Measurements from ENCODE around the gene ADGRV1. TPM values are rescaled to one million over a fixed set of nuclear protein-coding genes. Genes with fewer than 3 reads are reported as not detected.

The ADGRV1 gene
- polyA plus RNA-seq, 2 of the 4 experiments (the other 2 are of a cell fraction): 0.70 to 3.7 TPM

GRCh38 chr5:90967443-90967842 is 408.8 kb downstream of the ADGRV1 start:
- DNase-seq (ENCODE audit: low read depth in 1 of 2, low spot score in 1 of 2) (no peak), FAIRE-seq (no peak), ATAC-seq (no peak)
- CTCF ChIA-PET: interaction anchor here (1.3 kb wide), 1 partner anchor 36 kb away, joined by 3 read pairs; no protein-coding TSS in a partner anchor
- no peak overlapping the region for H3K4me2 ChIP-seq
- 68% methylated on average over 2 of the region's 2 CpGs for WGBS (ENCODE audit: missing lambda C conversion rate)
- POLR2A ChIA-PET: no interaction called here
- TF ChIP-seq RFX5 (IDR thresholded peaks at IDR 0.05) (no peak), CHD4 (IDR thresholded peaks at IDR 0.05; ENCODE audit: borderline replicate concordance) (no peak), TP53 (CRISPR knock-in tag; IDR thresholded peaks at IDR 0.05) (no peak), CBX8 (IDR thresholded peaks at IDR 0.05) (no peak), NPAS2 (CRISPR knock-in tag; IDR thresholded peaks at IDR 0.05; ENCODE audit: borderline replicate concordance) (no peak), MAX (IDR thresholded peaks at IDR 0.05) (no peak), JUNB (IDR thresholded peaks at IDR 0.05) (no peak), FOSB (CRISPR knock-in tag; IDR thresholded peaks at IDR 0.05) (no peak), SMC3 (IDR thresholded peaks at IDR 0.05) (no peak), E2F6 (IDR thresholded peaks at IDR 0.05; ENCODE audit: borderline replicate concordance, low read depth) (no peak), GATA3 (IDR thresholded peaks at IDR 0.05; ENCODE audit: borderline replicate concordance) (no peak), JUN (IDR thresholded peaks at IDR 0.05) (no peak), KDM1A (IDR thresholded peaks at IDR 0.05; ENCODE audit: low read depth) (no peak), CBX2 (IDR thresholded peaks at IDR 0.05; ENCODE audit: borderline replicate concordance, low read depth) (no peak)
- TF ChIP-seq, protein P1, sequence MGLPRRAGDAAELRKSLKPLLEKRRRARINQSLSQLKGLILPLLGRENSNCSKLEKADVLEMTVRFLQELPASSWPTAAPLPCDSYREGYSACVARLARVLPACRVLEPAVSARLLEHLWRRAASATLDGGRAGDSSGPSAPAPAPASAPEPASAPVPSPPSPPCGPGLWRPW (IDR thresholded peaks at IDR 0.05): no peak
- peaks cover 2% of the 10 kb centered on the region; the same call in 1 of the 3 replicates for H3K4me1 ChIP-seq
- no peak overlapping the region for H3K4me3 ChIP-seq
- peaks cover 4% of the 10 kb centered on the region; the same call in 1 of the 3 replicates for H3K9me3 ChIP-seq
- no peak overlapping the region for H3K27ac ChIP-seq

DNA sequence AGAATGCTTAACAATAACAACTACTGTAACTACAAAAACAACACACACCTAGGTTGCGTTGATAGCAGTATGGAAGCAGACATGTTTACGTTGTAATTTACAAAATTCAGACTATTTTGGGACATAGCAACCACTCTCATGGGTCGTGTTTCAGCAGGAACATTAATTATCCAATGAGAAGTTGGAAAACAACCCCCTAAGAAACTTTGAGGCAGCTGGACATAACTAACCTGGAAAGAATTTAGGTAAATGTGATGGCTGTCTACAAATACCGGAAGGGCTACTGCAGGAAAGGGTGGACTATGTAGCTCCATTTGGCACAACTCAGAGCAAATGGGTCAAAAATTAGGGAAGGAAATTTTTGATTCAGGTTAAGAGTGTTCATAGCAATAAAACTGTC is 409.3 kb downstream of the ADGRV1 start:
- H3K27ac ChIP-seq: no peak overlapping the region
- WGBS (ENCODE audit: missing lambda C conversion rate): 73% methylated on average over 4 of the region's 4 CpGs
- ChIA-PET POLR2A (no interaction called here), CTCF (interaction anchor here (1.3 kb wide), 1 partner anchor 36 kb away, joined by 3 read pairs; no protein-coding TSS in a partner anchor)
- no peak for ATAC-seq
- H3K4me2 ChIP-seq: no peak overlapping the region
- no peak for TF ChIP-seq CBX8 (IDR thresholded peaks at IDR 0.05)
- no peak for TF ChIP-seq EHMT2 (IDR thresholded peaks at IDR 0.05; ENCODE audit: low read depth)
- TF ChIP-seq PBX3 (IDR thresholded peaks at IDR 0.05): no peak
- no peak for TF ChIP-seq MAFK (IDR thresholded peaks at IDR 0.05; ENCODE audit: partially characterized antibody)
- no peak for TF ChIP-seq FOXS1 (CRISPR knock-in tag; IDR thresholded peaks at IDR 0.05)
- TF ChIP-seq BHLHE40 (IDR thresholded peaks at IDR 0.05; ENCODE audit: low read depth, low read length): no peak
- TF ChIP-seq HEYL (CRISPR knock-in tag; IDR thresholded peaks at IDR 0.05): no peak
- no peak for TF ChIP-seq RCOR1 (IDR thresholded peaks at IDR 0.05; ENCODE audit: low read depth, low read length)
- TF ChIP-seq CBX2 (IDR thresholded peaks at IDR 0.05; ENCODE audit: borderline replicate concordance, low read depth): no peak
- no peak for TF ChIP-seq HOXA7 (CRISPR knock-in tag; IDR thresholded peaks at IDR 0.05)
- TF ChIP-seq SREBF2 (IDR thresholded peaks at IDR 0.05): no peak
- TF ChIP-seq, protein P2, sequence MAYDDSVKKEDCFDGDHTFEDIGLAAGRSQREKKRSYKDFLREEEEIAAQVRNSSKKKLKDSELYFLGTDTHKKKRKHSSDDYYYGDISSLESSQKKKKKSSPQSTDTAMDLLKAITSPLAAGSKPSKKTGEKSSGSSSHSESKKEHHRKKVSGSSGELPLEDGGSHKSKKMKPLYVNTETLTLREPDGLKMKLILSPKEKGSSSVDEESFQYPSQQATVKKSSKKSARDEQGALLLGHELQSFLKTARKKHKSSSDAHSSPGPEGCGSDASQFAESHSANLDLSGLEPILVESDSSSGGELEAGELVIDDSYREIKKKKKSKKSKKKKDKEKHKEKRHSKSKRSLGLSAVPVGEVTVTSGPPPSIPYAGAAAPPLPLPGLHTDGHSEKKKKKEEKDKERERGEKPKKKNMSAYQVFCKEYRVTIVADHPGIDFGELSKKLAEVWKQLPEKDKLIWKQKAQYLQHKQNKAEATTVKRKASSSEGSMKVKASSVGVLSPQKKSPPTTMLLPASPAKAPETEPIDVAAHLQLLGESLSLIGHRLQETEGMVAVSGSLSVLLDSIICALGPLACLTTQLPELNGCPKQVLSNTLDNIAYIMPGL (CRISPR knock-in tag; IDR thresholded peaks at IDR 0.05; ENCODE audit: borderline replicate concordance): no peak
- no peaks in the 10 kb centered on the region for H3K4me1 ChIP-seq
- no peak for DNase-seq (ENCODE audit: low read depth in 1 of 2, low spot score in 1 of 2)
- peak; percentile 68 for FAIRE-seq
- H3K4me3 ChIP-seq: no peak overlapping the region
- H3K9me3 ChIP-seq: peaks cover 4% of the 10 kb centered on the region; the same call in 1 of the 3 replicates
